ACHN (cell line): ENCODE data around the gene FXR2.
A peak's percentile ranks its signal among the peaks of the same experiment; 100 is the strongest.

Experiments
- DNase-seq: peaks from one replicate; pipeline ENCODE4 v3.0.0-alpha.2; 2015
- in situ Hi-C: cut with HindIII; loops from 2 replicates; pipeline ENCODE4 v1.10.0; 2017; ENCODE audit warnings: low sequenced_read_pairs, low pct_ligation_motif_present, low pct_unique_long_range_greater_than_20kb

Gene FXR2

GRCh38 chr17:7576432-7576937 lies 38.2 kb downstream of the FXR2 start:
- in situ Hi-C loops: no loop called here
- DNase-seq: no peak

- no peak for DNase-seq
- in situ Hi-C loops: no loop called here
Observed at GRCh38 chr17:7575959-7576358, 38.7 kb downstream of the FXR2 start.

GRCh38 chr17:7575481-7575883 lies 39.2 kb downstream of the FXR2 start:
- in situ Hi-C loops: no loop called here

GRCh38 chr17:7574176-7574953 lies 40.3 kb downstream of the FXR2 start:
- no peak for DNase-seq
- in situ Hi-C loops: no loop called here

More at GRCh38 chr17:7575481-7575883, 39.2 kb downstream of the FXR2 start:
- no peak for DNase-seq

GRCh38 chr17:7573324-7574080 lies 41.2 kb downstream of the FXR2 start:
- in situ Hi-C loops: no loop called here
- peak; percentile 91 for DNase-seq

GRCh38 chr17:7572588-7573323 lies 41.9 kb downstream of the FXR2 start:
- peak; percentile 99 for DNase-seq

GRCh38 chr17:7572338-7572587 lies 42.4 kb downstream of the FXR2 start:
- in situ Hi-C loops: no loop called here
- no peak for DNase-seq

More at GRCh38 chr17:7572588-7573323, 41.9 kb downstream of the FXR2 start:
- in situ Hi-C loops: no loop called here

- DNase-seq: no peak
- in situ Hi-C loops: no loop called here
Observed at GRCh38 chr17:7570351-7570750, 44.3 kb downstream of the FXR2 start.

GRCh38 chr17:7569571-7569970 lies 45.1 kb downstream of the FXR2 start:
- DNase-seq: no peak
- in situ Hi-C loops: no loop called here

- in situ Hi-C loops: no loop called here
- DNase-seq: no peak
Observed at GRCh38 chr17:7563115-7563869, 51.4 kb downstream of the FXR2 start.

GRCh38 chr17:7562208-7562605 lies 52.5 kb downstream of the FXR2 start:
- in situ Hi-C loops: no loop called here

GRCh38 chr17:7561589-7562207 lies 53.0 kb downstream of the FXR2 start, which contains the start of gene SENP3:
SENP3 (plus strand) TSS chr17:7561919; CDS start chr17:7563077, 1,158 bp downstream.
- peak; percentile 95 for DNase-seq
- in situ Hi-C loops: no loop called here

More at GRCh38 chr17:7562208-7562605, 52.5 kb downstream of the FXR2 start:
- DNase-seq: no peak

GRCh38 chr17:7561028-7561575 lies 53.6 kb downstream of the FXR2 start:
- DNase-seq: peak; percentile 86
- in situ Hi-C loops: no loop called here

- in situ Hi-C loops: no loop called here
- peak; percentile 84 for DNase-seq
Observed at GRCh38 chr17:7560172-7561027, 54.3 kb downstream of the FXR2 start.

GRCh38 chr17:7559320-7560171 lies 55.2 kb downstream of the FXR2 start:
- in situ Hi-C loops: no loop called here
- DNase-seq: no peak
